Ectodermal cell (in vitro differentiated cells): Measurements from ENCODE around the gene PRR9. TPM values are rescaled to one million over a fixed set of nuclear protein-coding genes. Genes with fewer than 3 reads are reported as not detected.
"Not testable (repeated sequence)": the region's sequence is repeated elsewhere in the genome, so short reads cannot be mapped to it uniquely, and the experiment has no call there.

Experiments used
- H3K27ac ChIP-seq: 2 replicates; pipeline ENCODE4 v1.7.0; 2013; ENCODE audit warnings: mild to moderate bottlenecking, low read depth, low read length; ENCODE audit not compliant: insufficient read depth, poor library complexity, severe bottlenecking
- H3K27me3 ChIP-seq: 2 replicates; pipeline ENCODE4 v1.7.0; 2013; ENCODE audit warnings: mild to moderate bottlenecking, low read length; ENCODE audit not compliant: insufficient read depth, control insufficient read depth, poor library complexity, severe bottlenecking
- H3K36me3 ChIP-seq: one replicate; pipeline ENCODE4 v1.7.0; 2013; ENCODE audit warnings: low read length; ENCODE audit not compliant: control insufficient read depth, insufficient read depth
- H3K4me1 ChIP-seq: one replicate; pipeline ENCODE4 v1.7.0; 2013; ENCODE audit warnings: low read length; ENCODE audit not compliant: control insufficient read depth, insufficient read depth
- H3K4me3 ChIP-seq: 2 replicates; pipeline ENCODE4 v1.7.0; 2013; ENCODE audit warnings: low read depth, low read length, control low read depth; ENCODE audit not compliant: insufficient read depth
- H3K9me3 ChIP-seq: 2 replicates; pipeline ENCODE4 v1.7.0; 2013; ENCODE audit warnings: mild to moderate bottlenecking, low read length, moderate library complexity; ENCODE audit not compliant: control insufficient read depth
- WGBS, 2 experiments: methylation state at CpG; one replicate each; pipeline ENCODE4 v1.1.7; 2013; ENCODE audit warnings: missing lambda C conversion rate in 2 of 2; 5-methylcytosine and 5-hydroxymethylcytosine counted together
- polyA plus RNA-seq, 4 experiments: library from polyadenylated mRNA; stranded (reverse); fragments of 50-300 nt; gene quantifications; one replicate each; pipeline ENCODE4 v1.2.3, GENCODE V29; 2013

Gene PRR9
- not detected for polyA plus RNA-seq (2013, experiment 1 of 4)
- polyA plus RNA-seq (2013, experiment 2 of 4): not detected
- not detected for polyA plus RNA-seq (2013, experiment 3 of 4)
- polyA plus RNA-seq (2013, experiment 4 of 4): not detected

GRCh38 chr1:153217212-153217611, at the start of gene PRR9:
TSS of gene PRR9 (plus strand) at chr1:153217584. CDS start at chr1:153218145, 561 bp downstream.
- H3K36me3 ChIP-seq: no peaks in the 10 kb centered on the region
- WGBS, 2 experiments: 60 to 73% methylated on average over 3 of the region's 3 CpGs

GRCh38 chr1:153168686-153169085, 48.7 kb upstream of the PRR9 start:
- H3K27me3 ChIP-seq: no peaks in the 10 kb centered on the region
- H3K4me3 ChIP-seq: no peak overlapping the region
- no peaks in the 10 kb centered on the region for H3K36me3 ChIP-seq
- H3K9me3 ChIP-seq: no peaks in the 10 kb centered on the region
- H3K27ac ChIP-seq: no peak overlapping the region
- WGBS, 2 experiments: 78 to 100% methylated on average over 2 of the region's 2 CpGs
- H3K4me1 ChIP-seq: no peaks in the 10 kb centered on the region

More at GRCh38 chr1:153217212-153217611, at the start of gene PRR9:
- no peak within 1 kb of the TSS for H3K27ac ChIP-seq
- H3K4me3 ChIP-seq: no peak within 1 kb of the TSS
- no peaks in the 10 kb centered on the region for H3K4me1 ChIP-seq
- H3K9me3 ChIP-seq: no peaks in the 10 kb centered on the region
- peaks cover 3% of the 10 kb centered on the region for H3K27me3 ChIP-seq

- Histone ChIP-seq H3K27me3 (no peaks in the 10 kb centered on the region), H3K4me3 (no peak overlapping the region), H3K9me3 (no peaks in the 10 kb centered on the region), H3K27ac (no peak overlapping the region), H3K36me3 (no peaks in the 10 kb centered on the region), H3K4me1 (no peaks in the 10 kb centered on the region)
These were observed 42.8 kb upstream of the PRR9 start for GRCh38 chr1:153174624-153175023.

GRCh38 chr1:153178922-153179321, 38.5 kb upstream of the PRR9 start:
- H3K9me3 ChIP-seq: no peaks in the 10 kb centered on the region
- no peaks in the 10 kb centered on the region for H3K4me1 ChIP-seq
- H3K4me3 ChIP-seq: no peak overlapping the region
- no peaks in the 10 kb centered on the region for H3K36me3 ChIP-seq
- no peaks in the 10 kb centered on the region for H3K27me3 ChIP-seq
- H3K27ac ChIP-seq: no peak overlapping the region

GRCh38 chr1:153180556-153180955, 36.8 kb upstream of the PRR9 start:
- WGBS, 2 experiments: 94 to 95% methylated on average over 2 to 4 of the region's 4 CpGs
- H3K4me3 ChIP-seq: no peak overlapping the region
- H3K36me3 ChIP-seq: no peaks in the 10 kb centered on the region
- H3K4me1 ChIP-seq: no peaks in the 10 kb centered on the region
- no peaks in the 10 kb centered on the region for H3K9me3 ChIP-seq
- no peak overlapping the region for H3K27ac ChIP-seq
- H3K27me3 ChIP-seq: no peaks in the 10 kb centered on the region

- not testable (repeated sequence) for H3K36me3 ChIP-seq, H3K9me3 ChIP-seq, H3K4me3 ChIP-seq, H3K27me3 ChIP-seq, H3K4me1 ChIP-seq, H3K27ac ChIP-seq
- 90% methylated on average over 4 of the region's 4 CpGs for WGBS, 2 experiments
These were observed 29.1 kb upstream of the PRR9 start for GRCh38 chr1:153188301-153188700.

GRCh38 chr1:153190373-153190772, 27.0 kb upstream of the PRR9 start:
- Histone ChIP-seq H3K27me3 (no peaks in the 10 kb centered on the region), H3K4me3 (no peak overlapping the region), H3K4me1 (no peaks in the 10 kb centered on the region), H3K36me3 (no peaks in the 10 kb centered on the region), H3K27ac (no peak overlapping the region), H3K9me3 (no peaks in the 10 kb centered on the region)
- WGBS, 2 experiments: 25 to 30% methylated on average over 3 of the region's 3 CpGs

GRCh38 chr1:153192697-153193096, 24.7 kb upstream of the PRR9 start:
- Histone ChIP-seq H3K27me3 (no peaks in the 10 kb centered on the region), H3K9me3 (no peaks in the 10 kb centered on the region), H3K27ac (no peak overlapping the region), H3K4me1 (no peaks in the 10 kb centered on the region), H3K36me3 (no peaks in the 10 kb centered on the region), H3K4me3 (no peak overlapping the region)
- WGBS, 2 experiments: 34 to 38% methylated on average over 2 to 3 of the region's 3 CpGs

- Histone ChIP-seq H3K36me3 (no peaks in the 10 kb centered on the region), H3K9me3 (no peaks in the 10 kb centered on the region), H3K4me3 (no peak overlapping the region), H3K27me3 (no peaks in the 10 kb centered on the region), H3K27ac (no peak overlapping the region), H3K4me1 (no peaks in the 10 kb centered on the region)
- WGBS, 2 experiments: 64 to 68% methylated on average over 3 of the region's 3 CpGs
These were observed 22.9 kb upstream of the PRR9 start for GRCh38 chr1:153194331-153195050.

GRCh38 chr1:153195216-153195615, 22.2 kb upstream of the PRR9 start:
- H3K36me3 ChIP-seq: no peaks in the 10 kb centered on the region
- H3K27me3 ChIP-seq: no peaks in the 10 kb centered on the region
- H3K4me1 ChIP-seq: no peaks in the 10 kb centered on the region
- no peaks in the 10 kb centered on the region for H3K9me3 ChIP-seq
- no peak overlapping the region for H3K27ac ChIP-seq
- 82 to 88% methylated on average over 4 of the region's 4 CpGs for WGBS, 2 experiments
- H3K4me3 ChIP-seq: no peak overlapping the region
